Type B pancreatic cell (in vitro differentiated cells): ENCODE results near the gene SUCLG2. TPM values are rescaled to one million over a fixed set of nuclear protein-coding genes. Genes with fewer than 3 reads are reported as not detected.

ENCODE experiments used
- DNase-seq: peaks from one replicate; pipeline ENCODE4 v3.0.0; 2021; ENCODE audit warnings: mixed read lengths; ENCODE audit not compliant: unreplicated experiment; ENCODE audit errors: extremely low spot score
- H3K27ac Mint-ChIP-seq: 2 replicates; pipeline ENCODE4 v1.8.0; 2021; ENCODE audit warnings: mild to moderate bottlenecking, mixed read lengths
- H3K27me3 Mint-ChIP-seq: 2 replicates; pipeline ENCODE4 v1.8.0; 2021; ENCODE audit warnings: mixed read lengths
- H3K36me3 Mint-ChIP-seq: 2 replicates; pipeline ENCODE4 v1.8.0; 2021; ENCODE audit warnings: mixed read lengths
- H3K4me1 Mint-ChIP-seq: one replicate; pipeline ENCODE4 v1.8.0; 2021; ENCODE audit warnings: mixed read lengths; ENCODE audit not compliant: unreplicated experiment
- H3K4me3 Mint-ChIP-seq: 2 replicates; pipeline ENCODE4 v1.8.0; 2021; ENCODE audit warnings: mild to moderate bottlenecking, mixed read lengths
- H3K9me3 Mint-ChIP-seq: 2 replicates; pipeline ENCODE4 v1.8.0; 2021; ENCODE audit warnings: mixed read lengths
- CTCF ChIP-seq: fragments of 200-600 bp; sonication (generic); conservative IDR thresholded peaks from 2 replicates; pipeline ENCODE4 v1.5.0; 2021; ENCODE audit warnings: antibody characterized with exemption, mild to moderate bottlenecking
- total RNA-seq: library from RNA; stranded (reverse); gene quantifications from 2 replicates; pipeline ENCODE4 v1.2.1, GENCODE V29; 2021; ENCODE audit warnings: low replicate concordance

The SUCLG2 gene
- total RNA-seq, 1 donor from 2014 or later: 42.8 TPM

GRCh38 chr3:67535006-67535405 lies 119.4 kb downstream of the SUCLG2 start:
- Mint-ChIP-seq H3K27me3 (no peaks in the 10 kb centered on the region), H3K27ac (no peak overlapping the region), H3K36me3 (no peaks in the 10 kb centered on the region), H3K4me3 (no peak overlapping the region), H3K4me1 (peaks cover 3% of the 10 kb centered on the region), H3K9me3 (peaks cover 9% of the 10 kb centered on the region)
- DNase-seq: no peak
- no peak for TF ChIP-seq CTCF

DNA sequence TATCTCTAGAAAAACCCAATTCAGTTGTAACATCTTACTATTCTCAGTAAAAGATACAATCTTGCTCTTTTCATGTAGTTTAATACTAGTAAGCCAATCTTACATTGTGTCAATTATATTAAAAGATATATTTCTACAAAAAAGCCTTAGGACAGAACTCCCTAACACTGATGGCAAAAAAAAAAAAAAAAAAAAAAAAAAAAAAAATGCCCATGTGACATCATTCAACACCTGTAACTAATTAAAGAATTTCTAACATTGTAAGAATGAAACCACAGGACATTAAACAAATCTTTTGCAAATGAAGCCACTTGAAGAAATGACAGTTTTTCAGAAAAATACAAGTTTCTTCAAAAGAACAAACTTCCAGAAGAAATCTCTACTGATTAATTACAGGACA lies 119.8 kb downstream of the SUCLG2 start:
- Mint-ChIP-seq H3K9me3 (peaks cover 9% of the 10 kb centered on the region), H3K4me1 (peaks cover 6% of the 10 kb centered on the region), H3K4me3 (no peak overlapping the region), H3K27ac (no peak overlapping the region), H3K27me3 (no peaks in the 10 kb centered on the region), H3K36me3 (no peaks in the 10 kb centered on the region)
- no peak for TF ChIP-seq CTCF
- no peak for DNase-seq

DNA sequence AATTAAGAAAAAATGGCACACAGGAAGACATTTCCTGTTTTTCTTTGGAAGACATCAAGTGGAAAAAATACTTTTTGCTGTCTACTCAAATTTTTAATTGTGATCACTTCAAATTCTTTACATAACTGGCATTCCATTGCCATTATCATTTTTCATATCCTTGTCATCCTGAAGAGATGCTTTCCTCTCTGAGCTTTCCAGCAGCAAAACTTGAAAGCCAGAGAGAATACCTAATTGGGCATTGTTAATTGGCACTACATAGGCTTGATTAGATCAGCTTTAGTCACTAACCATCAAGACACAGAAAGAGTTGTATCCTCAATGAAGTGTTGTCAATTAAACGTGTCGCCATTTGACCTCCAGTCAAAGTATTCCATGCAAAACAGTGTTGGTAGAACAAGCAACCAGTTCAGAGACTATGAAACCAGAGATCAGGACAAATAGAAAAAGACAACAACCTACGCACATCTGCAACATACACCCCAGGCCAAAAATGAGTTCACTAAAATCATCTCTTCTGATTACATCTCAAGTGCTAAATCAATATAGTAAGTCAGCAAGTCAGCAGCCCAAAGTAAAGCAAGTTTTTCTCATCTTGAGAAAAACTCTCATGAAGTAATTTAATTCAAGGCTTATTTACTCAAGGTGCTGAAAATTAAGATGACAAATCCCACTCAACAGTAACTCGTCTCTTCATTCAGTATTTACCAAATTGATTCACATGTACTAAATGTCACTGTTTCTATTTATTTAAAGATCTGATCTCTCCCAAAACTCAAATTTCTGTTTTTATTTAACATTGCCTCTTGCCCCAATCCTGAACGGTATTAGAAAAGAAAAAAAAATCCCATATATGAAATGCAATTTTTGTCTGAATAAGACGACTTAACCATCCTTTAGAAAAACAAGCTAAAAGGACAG lies 123.0 kb downstream of the SUCLG2 start:
- no peaks in the 10 kb centered on the region for H3K27me3 Mint-ChIP-seq
- TF ChIP-seq CTCF: no peak
- H3K36me3 Mint-ChIP-seq: peaks cover 5% of the 10 kb centered on the region
- H3K4me1 Mint-ChIP-seq: peaks cover 12% of the 10 kb centered on the region
- no peaks in the 10 kb centered on the region for H3K9me3 Mint-ChIP-seq
- no peak for DNase-seq
- no peak overlapping the region for H3K27ac Mint-ChIP-seq
- H3K4me3 Mint-ChIP-seq: no peak overlapping the region

- DNase-seq: no peak
- Mint-ChIP-seq H3K9me3 (peaks cover 3% of the 10 kb centered on the region), H3K27me3 (no peaks in the 10 kb centered on the region), H3K36me3 (peaks cover 11% of the 10 kb centered on the region), H3K27ac (no peak overlapping the region), H3K4me3 (no peak overlapping the region), H3K4me1 (peaks cover 12% of the 10 kb centered on the region)
- no peak for TF ChIP-seq CTCF
Measured at GRCh38 chr3:67529915-67530314, 124.5 kb downstream of the SUCLG2 start.

GRCh38 chr3:67529337-67529736 lies 125.1 kb downstream of the SUCLG2 start:
- peaks cover 11% of the 10 kb centered on the region for H3K36me3 Mint-ChIP-seq
- H3K27me3 Mint-ChIP-seq: no peaks in the 10 kb centered on the region
- no peak for DNase-seq
- no peak overlapping the region for H3K4me3 Mint-ChIP-seq
- no peak for TF ChIP-seq CTCF
- H3K9me3 Mint-ChIP-seq: peaks cover 3% of the 10 kb centered on the region
- H3K27ac Mint-ChIP-seq: no peak overlapping the region
- peaks cover 12% of the 10 kb centered on the region for H3K4me1 Mint-ChIP-seq
